ENCODE measurements around the gene MAST2. TPM values are rescaled to one million over a fixed set of nuclear protein-coding genes. Genes with fewer than 3 reads are reported as not detected.
"Not testable (repeated sequence)": the region's sequence is repeated elsewhere in the genome, so short reads cannot be mapped to it uniquely, and the experiment has no call there.

Gene MAST2
- total RNA-seq, 1 donor from 2014 or later = 61.0 TPM

- no peak for DNase-seq (ENCODE audit: low spot score in 2 of 2)
- Histone ChIP-seq H3K4me1 (peaks cover 0 to 3% of the 10 kb centered on the region in 2 donors), H3K4me3 (no peak overlapping the region), H3K9me3 (no peaks in the 10 kb centered on the region), H3K36me3 (no peaks in the 10 kb centered on the region), H3K27ac (no peak overlapping the region), H3K27me3 (no peaks in the 10 kb centered on the region)
- no peak for TF ChIP-seq CTCF (IDR thresholded peaks at IDR 0.05)
- intact Hi-C loops (cut with DNase I) = no loop called here
Observed at GRCh38 chr1:45952072-45952471, 148.7 kb downstream of the MAST2 start.

- no peak for TF ChIP-seq CTCF (IDR thresholded peaks at IDR 0.05)
- H3K4me1 ChIP-seq = peaks cover 0 to 3% of the 10 kb centered on the region in 2 donors
- H3K36me3 ChIP-seq = no peaks in the 10 kb centered on the region
- H3K9me3 ChIP-seq = no peaks in the 10 kb centered on the region
- H3K27me3 ChIP-seq = no peaks in the 10 kb centered on the region
- no peak for DNase-seq (ENCODE audit: low spot score in 2 of 2)
- H3K27ac ChIP-seq = peak overlapping the region; percentile 24 to 53
- no peak overlapping the region for H3K4me3 ChIP-seq
- intact Hi-C loops (cut with DNase I) = no loop called here
Observed at GRCh38 chr1:45953934-45954847, 150.8 kb downstream of the MAST2 start.

- intact Hi-C loops (cut with DNase I) = no loop called here
- DNase-seq (ENCODE audit: low spot score in 2 of 2) = no peak
- Histone ChIP-seq H3K27me3 (no peaks in the 10 kb centered on the region), H3K27ac (no peak overlapping the region), H3K4me3 (no peak overlapping the region), H3K36me3 (peaks cover 4 to 6% of the 10 kb centered on the region in 2 donors), H3K4me1 (peaks cover 0 to 3% of the 10 kb centered on the region in 2 donors), H3K9me3 (no peaks in the 10 kb centered on the region)
- no peak for TF ChIP-seq CTCF (IDR thresholded peaks at IDR 0.05)
Observed at GRCh38 chr1:45957684-45958083, 154.3 kb downstream of the MAST2 start.

GRCh38 chr1:45958317-45958716, 154.9 kb downstream of the MAST2 start:
- no peak overlapping the region for H3K4me3 ChIP-seq
- peaks cover 4 to 6% of the 10 kb centered on the region in 2 donors for H3K36me3 ChIP-seq
- no peak overlapping the region for H3K27ac ChIP-seq
- peaks cover 0 to 3% of the 10 kb centered on the region in 2 donors for H3K4me1 ChIP-seq
- intact Hi-C loops (cut with DNase I) = no loop called here
- DNase-seq (ENCODE audit: low spot score in 2 of 2) = no peak
- H3K9me3 ChIP-seq = no peaks in the 10 kb centered on the region
- no peak for TF ChIP-seq CTCF (IDR thresholded peaks at IDR 0.05)
- no peaks in the 10 kb centered on the region for H3K27me3 ChIP-seq

- no peak for DNase-seq (ENCODE audit: low spot score in 2 of 2)
- Histone ChIP-seq H3K4me3 (no peak overlapping the region), H3K9me3 (no peaks in the 10 kb centered on the region), H3K4me1 (no peaks in the 10 kb centered on the region), H3K27me3 (no peaks in the 10 kb centered on the region), H3K27ac (no peak overlapping the region), H3K36me3 (peaks cover 4 to 6% of the 10 kb centered on the region in 2 donors)
- intact Hi-C loops (cut with DNase I) = no loop called here
- TF ChIP-seq CTCF (IDR thresholded peaks at IDR 0.05) = no peak
Observed at GRCh38 chr1:45960930-45961715, 157.7 kb downstream of the MAST2 start.

- H3K27me3 ChIP-seq; H3K4me3 ChIP-seq; H3K36me3 ChIP-seq; H3K9me3 ChIP-seq; H3K4me1 ChIP-seq; H3K27ac ChIP-seq; DNase-seq (ENCODE audit: low spot score in 2 of 2); intact Hi-C loops (cut with DNase I): not testable (repeated sequence)
Observed at GRCh38 chr1:45961936-45962335, 158.5 kb downstream of the MAST2 start.
